IMR-90 (cell line): Measurements from ENCODE around the gene DUSP23. TPM values are rescaled to one million over a fixed set of nuclear protein-coding genes. Genes with fewer than 3 reads are reported as not detected.

Experiments used
- ATAC-seq: fragments of 200-7000 bp; cut with Tn5 transposase; 2 replicates; pipeline ENCODE4 v1.9.1; 2020; ENCODE audit warnings: low read depth, mild to moderate bottlenecking, moderate library complexity
- BruUV-seq: library from RNA; stranded (reverse); fragments of 400-500 nt; replicated peaks from 2 replicates; lab custom pipeline; 2021; lab: Mats Ljungman, UMichigan
- CTCF ChIA-PET: fragments of 300-600 bp; formaldehyde crosslinking; extraction: SDS; loops from one replicate; lab custom pipeline; 2021; ENCODE audit warnings: antibody characterized with exemption; lab: Yijun Ruan, JAX
- POLR2A ChIA-PET: fragments of 300-600 bp; sonication (Branson Sonifier 250); formaldehyde crosslinking; loops from one replicate; lab custom pipeline; 2022; ENCODE audit warnings: antibody characterized with exemption; ENCODE audit not compliant: unreplicated experiment; lab: Charles Lee
- DNase-seq: peaks from one replicate; pipeline ENCODE4 v3.0.0; 2013
- H2AFZ ChIP-seq: replicated peaks from 2 replicates; pipeline ENCODE3; 2013; ENCODE audit warnings: low read length, mild to moderate bottlenecking; ENCODE audit not compliant: poor library complexity
- H2AK5ac ChIP-seq: 2 replicates; pipeline ENCODE4 v1.6.1; 2013; ENCODE audit warnings: low read depth, low read length, inconsistent platforms
- H2AK9ac ChIP-seq: replicated peaks from 2 replicates; pipeline ENCODE3; 2013; ENCODE audit warnings: mild to moderate bottlenecking, low read depth, low read length, moderate library complexity; ENCODE audit not compliant: poor library complexity
- H2BK120ac ChIP-seq: 2 replicates; pipeline ENCODE4 v1.6.1; 2013; ENCODE audit warnings: low read depth, low read length, inconsistent platforms
- H2BK15ac ChIP-seq: 3 replicates; pipeline ENCODE4 v1.6.1; 2013; ENCODE audit warnings: low read depth, low read length, inconsistent platforms
- H2BK20ac ChIP-seq: 2 replicates; pipeline ENCODE4 v1.6.1; 2013; ENCODE audit warnings: low read depth, mild to moderate bottlenecking, inconsistent platforms, low read length, moderate library complexity
- H2BK5ac ChIP-seq: 2 replicates; pipeline ENCODE4 v1.6.1; 2013; ENCODE audit warnings: mild to moderate bottlenecking, low read depth, low read length, inconsistent platforms; ENCODE audit not compliant: poor library complexity, severe bottlenecking
- H3K14ac ChIP-seq: replicated peaks from 2 replicates; pipeline ENCODE4 v1.6.1; 2013; ENCODE audit warnings: low read depth, low read length, inconsistent platforms
- H3K18ac ChIP-seq: 2 replicates; pipeline ENCODE4 v1.6.1; 2013; ENCODE audit warnings: low read depth, low read length, control low read depth
- H3K23ac ChIP-seq: 2 replicates; pipeline ENCODE4 v1.6.1; 2013; ENCODE audit warnings: low read depth, low read length, inconsistent platforms
- H3K27ac ChIP-seq: 2 replicates; pipeline ENCODE4 v1.5.1; 2013; ENCODE audit warnings: mild to moderate bottlenecking, control low read depth, low read length; ENCODE audit not compliant: insufficient read depth
- H3K27me3 ChIP-seq: 2 replicates; pipeline ENCODE4 v1.6.1; 2013; ENCODE audit warnings: low read length; ENCODE audit not compliant: control insufficient read depth, insufficient read depth
- H3K36me3 ChIP-seq: 2 replicates; pipeline ENCODE4 v1.6.1; 2013; ENCODE audit warnings: low read length, mixed read lengths; ENCODE audit not compliant: control insufficient read depth, insufficient read depth
- H3K4ac ChIP-seq: 2 replicates; pipeline ENCODE4 v1.6.1; 2013; ENCODE audit warnings: low read depth, low read length, inconsistent platforms
- H3K4me1 ChIP-seq: 2 replicates; pipeline ENCODE4 v1.6.1; 2013; ENCODE audit warnings: low read length, mixed read lengths; ENCODE audit not compliant: control insufficient read depth, insufficient read depth
- H3K4me2 ChIP-seq: 2 replicates; pipeline ENCODE4 v1.6.1; 2013; ENCODE audit warnings: low read depth, mild to moderate bottlenecking, control low read depth, low read length, moderate library complexity
- H3K4me3 ChIP-seq: 2 replicates; pipeline ENCODE4 v1.5.1; 2013; ENCODE audit warnings: low read depth, mild to moderate bottlenecking, control low read depth, low read length, moderate library complexity; ENCODE audit not compliant: insufficient read depth
- H3K56ac ChIP-seq: 2 replicates; pipeline ENCODE4 v1.6.1; 2013; ENCODE audit warnings: low read length, inconsistent platforms; ENCODE audit not compliant: insufficient read depth; ENCODE audit errors: extremely low read depth
- H3K79me1 ChIP-seq, 2 experiments: 2 replicates each; pipeline ENCODE4 v1.6.1; 2013; ENCODE audit warnings: low read length in 2 of 2, inconsistent platforms in 1 of 2, low read depth in 1 of 2
- H3K9ac ChIP-seq: 2 replicates; pipeline ENCODE4 v1.6.1; 2013; ENCODE audit warnings: low read depth, low read length, control low read depth
- H3K9me1 ChIP-seq: 2 replicates; pipeline ENCODE4 v1.6.1; 2013; ENCODE audit warnings: low read length, inconsistent platforms; ENCODE audit not compliant: insufficient read depth
- H3K9me3 ChIP-seq: 2 replicates; pipeline ENCODE4 v1.6.1; 2013; ENCODE audit warnings: low read length; ENCODE audit not compliant: control insufficient read depth, insufficient read depth
- H4K20me1 ChIP-seq: 2 replicates; pipeline ENCODE4 v1.6.1; 2013; ENCODE audit warnings: low read length, inconsistent platforms; ENCODE audit not compliant: insufficient read depth
- H4K5ac ChIP-seq: 2 replicates; pipeline ENCODE4 v1.6.1; 2013; ENCODE audit warnings: mild to moderate bottlenecking, low read depth, low read length, control low read depth
- H4K8ac ChIP-seq, 2 experiments: 2 replicates each; pipeline ENCODE4 v1.6.1; 2013; ENCODE audit warnings: low read depth in 2 of 2, low read length in 2 of 2, control low read depth in 1 of 2, inconsistent platforms in 1 of 2
- H4K91ac ChIP-seq: 2 replicates; pipeline ENCODE4 v1.6.1; 2013; ENCODE audit warnings: low read depth, low read length, inconsistent platforms; ENCODE audit not compliant: insufficient read depth
- BHLHE40 ChIP-seq: fragments of 150-350 bp; IDR thresholded peaks from 2 replicates; pipeline ENCODE4 v1.6.1; 2016; ENCODE audit warnings: mild to moderate bottlenecking, low read depth, low read length
- CEBPB ChIP-seq: IDR thresholded peaks from 2 replicates; pipeline ENCODE4 v1.6.1; 2012; ENCODE audit warnings: low read depth, low read length, improper control_type of control experiment
- CHD1 ChIP-seq: IDR thresholded peaks from 2 replicates; pipeline ENCODE4 v1.6.1; 2012; ENCODE audit warnings: low read depth, low read length, improper control_type of control experiment
- CTCF ChIP-seq: conservative IDR thresholded peaks from 2 replicates; pipeline ENCODE4 v1.5.1; 2012; ENCODE audit warnings: mild to moderate bottlenecking, low read depth, low read length, improper control_type of control experiment
- ELK1 ChIP-seq: fragments of 150-350 bp; IDR thresholded peaks from 2 replicates; pipeline ENCODE4 v1.6.1; 2016; ENCODE audit warnings: low read depth, mild to moderate bottlenecking, low read length, moderate library complexity, borderline replicate concordance
- FOS ChIP-seq: fragments of 150-350 bp; IDR thresholded peaks from 2 replicates; pipeline ENCODE4 v1.6.1; 2016; ENCODE audit warnings: low read depth, low read length
- MXI1 ChIP-seq: IDR thresholded peaks from 2 replicates; pipeline ENCODE4 v1.6.1; 2012; ENCODE audit warnings: low read depth, mild to moderate bottlenecking, low read length, moderate library complexity, borderline replicate concordance
- NFE2L2 ChIP-seq: fragments of 150-350 bp; IDR thresholded peaks from 2 replicates; pipeline ENCODE4 v1.6.1; 2016; ENCODE audit warnings: low read depth, mild to moderate bottlenecking, low read length
- POLR2A ChIP-seq: IDR thresholded peaks from 2 replicates; pipeline ENCODE4 v1.6.1; 2012; ENCODE audit warnings: mild to moderate bottlenecking, low read depth, low read length
- RCOR1 ChIP-seq: IDR thresholded peaks from 2 replicates; pipeline ENCODE4 v1.6.1; 2012; ENCODE audit warnings: mild to moderate bottlenecking, low read length, improper control_type of control experiment; ENCODE audit not compliant: insufficient replicate concordance
- RFX5 ChIP-seq: IDR thresholded peaks from 2 replicates; pipeline ENCODE4 v1.8.0; 2012; ENCODE audit warnings: low read depth, mild to moderate bottlenecking, low read length, moderate library complexity
- SMC3 ChIP-seq: fragments of 150-350 bp; IDR thresholded peaks from 2 replicates; pipeline ENCODE4 v1.6.1; 2016; ENCODE audit warnings: low read depth, mild to moderate bottlenecking, antibody characterized with exemption, low read length, moderate library complexity
- USF2 ChIP-seq: fragments of 150-350 bp; IDR thresholded peaks from 2 replicates; pipeline ENCODE4 v1.6.1; 2017; ENCODE audit warnings: mild to moderate bottlenecking, antibody characterized with exemption, low read length, low read depth
- WGBS, 2 experiments: methylation state at CpG; one replicate each; pipeline versions ENCODE4 v1.1.5 to v1.1.7; 2013; ENCODE audit warnings: missing lambda C conversion rate in 2 of 2; ENCODE audit not compliant: insufficient read length in 1 of 2; ENCODE audit errors: extremely low coverage in 2 of 2; 5-methylcytosine and 5-hydroxymethylcytosine counted together
- dilution Hi-C: fragments of 300-500 bp; cut with HindIII; formaldehyde crosslinking; loops from one replicate; pipeline ENCODE4 v1.14.3; 2018; ENCODE audit warnings: low sequenced_read_pairs; ENCODE audit not compliant: unreplicated experiment
- in situ Hi-C: fragments of 300-500 bp; cut with MboI; formaldehyde crosslinking; loops from 3 replicates; pipeline ENCODE4 v1.14.3; 2019; ENCODE audit warnings: low sequenced_read_pairs, inconsistent platforms, mixed read lengths
- intact Hi-C: fragments of 100-400 bp; cut with micrococcal nuclease; formaldehyde crosslinking; loops from 2 replicates; pipeline ENCODE4 v1.10.0; 2022
- polyA plus RNA-seq, 3 experiments: library from polyadenylated mRNA; depleted of rRNA; stranded (reverse); fragments of >200 nt; gene quantifications; 2 replicates each; pipeline ENCODE4 v1.2.3, GENCODE V29; 2012; ENCODE audit warnings: low replicate concordance in 1 of 3
- total RNA-seq: library from RNA; depleted of rRNA; stranded (reverse); fragments of >200 nt; gene quantifications from 2 replicates; pipeline ENCODE4 v1.2.3, GENCODE V29; 2012

Gene DUSP23
- total and polyA plus RNA-seq, 2 of the 4 experiments (the other 2 are of a cell fraction): 4.1 to 12.9 TPM

- no peak overlapping the region for H2AK9ac ChIP-seq
- H3K56ac ChIP-seq: no peak overlapping the region
- H3K4ac ChIP-seq: no peak overlapping the region
- no peak overlapping the region for H3K18ac ChIP-seq
- DNase-seq (peak; percentile 15), ATAC-seq (peak; percentile 48; the same call in 1 of the 2 replicates)
- H4K8ac ChIP-seq: no peak overlapping the region
- no peaks in the 10 kb centered on the region; the same call in 1 of the 2 replicates for H3K9me1 ChIP-seq
- no peak overlapping the region for H3K27ac ChIP-seq
- no peak overlapping the region for H3K9ac ChIP-seq
- H3K79me1 ChIP-seq: no peaks in the 10 kb centered on the region
- WGBS, 2 experiments: no CpG with 5 or more reads among the region's 3 CpGs
- no peak overlapping the region for H3K4me3 ChIP-seq
- H3K23ac ChIP-seq: no peak overlapping the region
- peaks cover 4% of the 10 kb centered on the region for H3K27me3 ChIP-seq
- H2BK15ac ChIP-seq: no peak overlapping the region
- H4K5ac ChIP-seq: no peak overlapping the region
- no peaks in the 10 kb centered on the region for H3K36me3 ChIP-seq
- no peak overlapping the region for H2BK20ac ChIP-seq
- no peak overlapping the region for H2BK120ac ChIP-seq
- ChIA-PET POLR2A (no interaction called here), CTCF (interaction anchor here (1.1 to 2.7 kb wide), 2 partner anchors 12 to 17 kb away, joined by 3 to 12 read pairs; no protein-coding TSS in a partner anchor)
- H3K4me1 ChIP-seq: no peaks in the 10 kb centered on the region
- H4K91ac ChIP-seq: no peak overlapping the region
- H2AK5ac ChIP-seq: no peak overlapping the region
- no peak overlapping the region for H3K4me2 ChIP-seq
- intact Hi-C loops (no loop called here), dilution Hi-C loops (loop anchor here (25.0 kb wide), 1 partner anchor 100 kb away; no protein-coding TSS in a partner anchor), in situ Hi-C loops (loop anchor here (10.0 kb wide), 2 partner anchors 218 to 248 kb away; partner anchors contain the start of gene PIGM)
- no peaks in the 10 kb centered on the region for H4K20me1 ChIP-seq
- H3K9me3 ChIP-seq: no peaks in the 10 kb centered on the region
- no peak overlapping the region for H2BK5ac ChIP-seq
- no peak for TF ChIP-seq RCOR1
- no peak for TF ChIP-seq USF2
- TF ChIP-seq CTCF: no peak
- no peak for TF ChIP-seq CEBPB
- no peak for TF ChIP-seq FOS
- no peak for TF ChIP-seq NFE2L2
- no peak for TF ChIP-seq POLR2A
- TF ChIP-seq RFX5: no peak
- no peak for TF ChIP-seq SMC3
- TF ChIP-seq MXI1: no peak
- TF ChIP-seq BHLHE40: no peak
- no peak for TF ChIP-seq CHD1
- no peak for TF ChIP-seq ELK1
- no peak overlapping the region for H3K14ac ChIP-seq
- no peak overlapping the region for H2AFZ ChIP-seq
- BruUV-seq: no TSS peak
Observed at GRCh38 chr1:159786966-159787365, 6.2 kb downstream of the DUSP23 start.
